ENCODE measurements around the gene OR10A3. TPM values are rescaled to one million over a fixed set of nuclear protein-coding genes. Genes with fewer than 3 reads are reported as not detected.

OR10A3 gene
- total RNA-seq, 4 donors from 2014 or later, result not detected

DNA sequence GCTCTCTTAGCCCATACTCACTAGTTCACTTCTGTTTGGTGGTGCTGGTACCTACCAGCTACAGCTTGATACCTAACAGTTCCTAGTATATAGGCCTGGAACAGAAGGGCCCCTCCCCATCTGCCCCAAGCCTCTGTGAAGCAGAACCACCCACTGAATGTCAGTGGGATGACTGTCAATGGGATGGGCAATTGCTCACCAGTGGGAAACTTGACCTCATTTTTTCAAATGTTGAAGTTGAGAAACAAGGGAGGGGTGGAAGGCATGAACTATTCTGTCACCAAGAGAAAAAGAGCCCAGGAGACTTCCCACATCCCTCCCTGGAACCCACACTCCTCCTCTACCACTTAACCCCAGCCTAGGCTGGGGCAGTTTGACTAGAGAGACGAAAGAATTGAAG lies 23.9 kb upstream of the OR10A3 start, which contains the start of gene NLRP10:
NLRP10 (minus strand) TSS at position 62 of the 400 bp plus-strand sequence. CDS start 1,952 bp downstream, outside the sequence.
- H3K27me3 ChIP-seq, result no peaks in the 10 kb centered on the region
- no peaks in the 10 kb centered on the region for H3K9me3 ChIP-seq
- H3K4me3 ChIP-seq (replicated peaks in 1 of 3), result no peak within 1 kb of the TSS
- H3K4me1 ChIP-seq, result no peaks in the 10 kb centered on the region
- no peaks in the 10 kb centered on the region for H3K36me3 ChIP-seq
- no peak within 1 kb of the TSS for H3K27ac ChIP-seq
- intact Hi-C loops (cut with DNase I), result no loop called here
- no peak for DNase-seq
- WGBS, 2 donors, result 70 to 76% methylated on average over 1 of the region's 1 CpG
- TF ChIP-seq, protein P1, sequence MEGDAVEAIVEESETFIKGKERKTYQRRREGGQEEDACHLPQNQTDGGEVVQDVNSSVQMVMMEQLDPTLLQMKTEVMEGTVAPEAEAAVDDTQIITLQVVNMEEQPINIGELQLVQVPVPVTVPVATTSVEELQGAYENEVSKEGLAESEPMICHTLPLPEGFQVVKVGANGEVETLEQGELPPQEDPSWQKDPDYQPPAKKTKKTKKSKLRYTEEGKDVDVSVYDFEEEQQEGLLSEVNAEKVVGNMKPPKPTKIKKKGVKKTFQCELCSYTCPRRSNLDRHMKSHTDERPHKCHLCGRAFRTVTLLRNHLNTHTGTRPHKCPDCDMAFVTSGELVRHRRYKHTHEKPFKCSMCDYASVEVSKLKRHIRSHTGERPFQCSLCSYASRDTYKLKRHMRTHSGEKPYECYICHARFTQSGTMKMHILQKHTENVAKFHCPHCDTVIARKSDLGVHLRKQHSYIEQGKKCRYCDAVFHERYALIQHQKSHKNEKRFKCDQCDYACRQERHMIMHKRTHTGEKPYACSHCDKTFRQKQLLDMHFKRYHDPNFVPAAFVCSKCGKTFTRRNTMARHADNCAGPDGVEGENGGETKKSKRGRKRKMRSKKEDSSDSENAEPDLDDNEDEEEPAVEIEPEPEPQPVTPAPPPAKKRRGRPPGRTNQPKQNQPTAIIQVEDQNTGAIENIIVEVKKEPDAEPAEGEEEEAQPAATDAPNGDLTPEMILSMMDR (IDR thresholded peaks at IDR 0.05), result no peak
- TF ChIP-seq POLR2A (IDR thresholded peaks at IDR 0.05), result no peak

DNA sequence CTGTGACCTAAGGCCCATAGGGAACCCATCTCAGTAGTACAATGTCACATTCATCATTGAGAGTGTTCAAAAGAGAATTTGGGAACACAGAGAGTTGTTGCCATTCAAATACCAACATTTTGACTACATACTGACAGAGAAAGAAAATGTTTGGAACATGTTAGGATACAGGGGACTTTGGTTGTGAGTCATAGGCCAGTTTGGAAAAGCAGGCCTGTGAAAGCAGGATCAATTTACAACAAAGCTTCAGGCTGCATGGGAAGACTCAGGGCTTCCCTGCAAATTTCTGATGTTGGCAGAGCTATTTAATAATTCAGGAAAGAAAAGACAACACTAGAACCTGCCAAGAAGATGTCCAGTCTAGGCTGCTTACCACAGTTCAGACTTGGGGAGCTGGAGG lies 23.4 kb upstream of the OR10A3 start:
- Histone ChIP-seq H3K27ac (no peak overlapping the region), H3K27me3 (no peaks in the 10 kb centered on the region), H3K9me3 (no peaks in the 10 kb centered on the region), H3K4me3 (replicated peaks in 1 of 3) (no peak overlapping the region), H3K4me1 (no peaks in the 10 kb centered on the region), H3K36me3 (no peaks in the 10 kb centered on the region)
- intact Hi-C loops (cut with DNase I), result no loop called here
- DNase-seq, result no peak
- TF ChIP-seq, protein P1 (IDR thresholded peaks at IDR 0.05), result no peak

DNA sequence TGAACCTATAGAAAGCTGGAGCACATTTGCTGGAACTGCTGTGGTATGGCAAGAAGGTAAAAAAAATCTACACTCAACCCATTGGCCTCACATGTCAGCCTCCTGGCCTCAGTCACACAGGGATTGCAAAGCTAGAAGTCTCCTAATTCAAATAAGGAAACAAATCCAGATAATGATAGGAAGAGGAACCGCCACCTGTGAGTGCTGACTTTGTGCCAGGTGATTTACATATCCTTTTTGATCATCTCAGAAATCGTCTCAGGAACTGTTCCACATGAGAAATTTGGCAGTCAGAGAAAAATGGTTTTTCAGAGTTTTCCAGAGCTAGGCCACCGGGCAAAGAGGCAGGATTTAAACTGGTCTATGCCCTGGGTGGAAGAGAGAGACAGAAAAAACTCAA lies 22.8 kb upstream of the OR10A3 start:
- Histone ChIP-seq H3K27me3 (no peaks in the 10 kb centered on the region), H3K4me3 (replicated peaks in 1 of 3) (no peak overlapping the region), H3K27ac (no peak overlapping the region), H3K9me3 (no peaks in the 10 kb centered on the region), H3K4me1 (no peaks in the 10 kb centered on the region), H3K36me3 (no peaks in the 10 kb centered on the region)
- intact Hi-C loops (cut with DNase I), result no loop called here
- 55 to 57% methylated on average over 3 of the region's 3 CpGs for WGBS, 2 donors
- TF ChIP-seq, protein P1 (IDR thresholded peaks at IDR 0.05), result no peak
- TF ChIP-seq POLR2A (IDR thresholded peaks at IDR 0.05), result no peak
- no peak for DNase-seq

DNA sequence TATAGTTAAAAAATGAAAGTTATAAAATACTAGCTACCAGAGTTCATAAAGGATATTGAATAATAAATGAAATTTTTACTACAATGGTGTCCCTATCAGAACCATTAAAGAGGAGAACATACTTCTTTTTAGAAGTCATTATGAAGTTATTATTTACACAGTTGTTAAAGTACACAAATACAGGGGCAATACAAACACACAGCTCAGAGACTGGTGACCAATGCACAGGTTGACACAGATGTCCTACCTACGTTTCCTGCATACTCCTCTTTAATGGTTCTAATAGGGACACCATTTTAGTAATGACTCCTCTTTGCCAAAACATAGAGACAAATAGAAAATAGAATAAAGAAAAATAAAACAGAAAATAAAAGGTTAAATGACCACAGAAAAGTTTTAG lies 13.7 kb upstream of the OR10A3 start:
- intact Hi-C loops (cut with DNase I), result no loop called here
- TF ChIP-seq POLR2A (IDR thresholded peaks at IDR 0.05), result no peak
- TF ChIP-seq, protein P1 (IDR thresholded peaks at IDR 0.05), result no peak
- Histone ChIP-seq H3K4me3 (replicated peaks in 1 of 3) (no peak overlapping the region), H3K27me3 (no peaks in the 10 kb centered on the region), H3K4me1 (no peaks in the 10 kb centered on the region), H3K9me3 (no peaks in the 10 kb centered on the region), H3K27ac (no peak overlapping the region), H3K36me3 (no peaks in the 10 kb centered on the region)
- WGBS, 2 donors, result 69 to 87% methylated on average over 1 of the region's 1 CpG
- DNase-seq, result no peak

GRCh38 chr11:7949934-7950333 lies 8.4 kb upstream of the OR10A3 start:
- H3K9me3 ChIP-seq, result no peaks in the 10 kb centered on the region
- no peak for DNase-seq
- no peak for TF ChIP-seq POLR2A (IDR thresholded peaks at IDR 0.05)
- TF ChIP-seq, protein P1 (IDR thresholded peaks at IDR 0.05), result no peak
- H3K36me3 ChIP-seq, result no peaks in the 10 kb centered on the region
- H3K4me1 ChIP-seq, result no peaks in the 10 kb centered on the region
- WGBS, 2 donors, result 70 to 93% methylated on average over 1 of the region's 1 CpG
- H3K4me3 ChIP-seq (replicated peaks in 1 of 3), result no peak overlapping the region
- intact Hi-C loops (cut with DNase I), result no loop called here
- no peak overlapping the region for H3K27ac ChIP-seq
- H3K27me3 ChIP-seq, result no peaks in the 10 kb centered on the region

Measured in thyroid gland (tissue), 4 donors.